ENCODE results near the gene PCNP. TPM values are rescaled to one million over a fixed set of nuclear protein-coding genes. Genes with fewer than 3 reads are reported as not detected.
"Not testable (repeated sequence)": the region's sequence is repeated elsewhere in the genome, so short reads cannot be mapped to it uniquely, and the experiment has no call there.

The PCNP gene
- total RNA-seq, 2 donors from 2014 or later = 117 to 122 TPM

GRCh38 chr3:101631098-101631796 is 57.3 kb downstream of the PCNP start:
- Histone ChIP-seq H3K27ac (no peak overlapping the region), H3K27me3 (no peaks in the 10 kb centered on the region), H3K9ac (ENCODE audit: low read depth in 2 of 2, low read length in 2 of 2) (no peak overlapping the region), H3K9me3 (no peaks in the 10 kb centered on the region), H3K4me3 (no peak overlapping the region), H3K4me1 (no peaks in the 10 kb centered on the region), H3K36me3 (no peaks in the 10 kb centered on the region)
- intact Hi-C loops (cut with DNase I) = no loop called here
- no peak for DNase-seq
- TF ChIP-seq CTCF (IDR thresholded peaks at IDR 0.05) = no peak

- H3K4me3 ChIP-seq; H3K27me3 ChIP-seq; intact Hi-C loops (cut with DNase I); H3K27ac ChIP-seq; DNase-seq; H3K4me1 ChIP-seq; H3K36me3 ChIP-seq; H3K9me3 ChIP-seq; H3K9ac ChIP-seq (ENCODE audit: low read depth in 2 of 2, low read length in 2 of 2): not testable (repeated sequence)
Observed at GRCh38 chr3:101631959-101632358, 58.0 kb downstream of the PCNP start.

- no peak overlapping the region for H3K9ac ChIP-seq (ENCODE audit: low read depth in 2 of 2, low read length in 2 of 2)
- H3K4me1 ChIP-seq = no peaks in the 10 kb centered on the region
- intact Hi-C loops (cut with DNase I) = no loop called here
- H3K4me3 ChIP-seq = no peak overlapping the region
- H3K27ac ChIP-seq = no peak overlapping the region
- H3K36me3 ChIP-seq = no peaks in the 10 kb centered on the region
- no peak for TF ChIP-seq CTCF (IDR thresholded peaks at IDR 0.05)
- no peaks in the 10 kb centered on the region for H3K9me3 ChIP-seq
- no peaks in the 10 kb centered on the region for H3K27me3 ChIP-seq
- no peak for DNase-seq
Observed at GRCh38 chr3:101632586-101632985, 58.6 kb downstream of the PCNP start.

GRCh38 chr3:101633186-101633585 is 59.2 kb downstream of the PCNP start:
- H3K9me3 ChIP-seq = no peaks in the 10 kb centered on the region
- TF ChIP-seq CTCF (IDR thresholded peaks at IDR 0.05) = no peak
- H3K9ac ChIP-seq (ENCODE audit: low read depth in 2 of 2, low read length in 2 of 2) = no peak overlapping the region
- no peaks in the 10 kb centered on the region for H3K4me1 ChIP-seq
- DNase-seq = no peak
- no peaks in the 10 kb centered on the region for H3K27me3 ChIP-seq
- H3K4me3 ChIP-seq = no peak overlapping the region
- H3K27ac ChIP-seq = no peak overlapping the region
- intact Hi-C loops (cut with DNase I) = no loop called here
- no peaks in the 10 kb centered on the region for H3K36me3 ChIP-seq

- no peak overlapping the region for H3K4me3 ChIP-seq
- no peaks in the 10 kb centered on the region for H3K9me3 ChIP-seq
- H3K9ac ChIP-seq (ENCODE audit: low read depth in 2 of 2, low read length in 2 of 2) = no peak overlapping the region
- no peaks in the 10 kb centered on the region for H3K4me1 ChIP-seq
- intact Hi-C loops (cut with DNase I) = no loop called here
- no peak for DNase-seq
- no peak overlapping the region for H3K27ac ChIP-seq
- no peaks in the 10 kb centered on the region for H3K27me3 ChIP-seq
- H3K36me3 ChIP-seq = no peaks in the 10 kb centered on the region
- TF ChIP-seq CTCF (IDR thresholded peaks at IDR 0.05) = no peak
Observed at GRCh38 chr3:101634591-101635196, 60.7 kb downstream of the PCNP start.

- no peak for TF ChIP-seq CTCF (IDR thresholded peaks at IDR 0.05)
- Histone ChIP-seq H3K4me1 (no peaks in the 10 kb centered on the region), H3K27ac (no peak overlapping the region), H3K9me3 (no peaks in the 10 kb centered on the region), H3K27me3 (no peaks in the 10 kb centered on the region), H3K36me3 (no peaks in the 10 kb centered on the region), H3K4me3 (no peak overlapping the region), H3K9ac (ENCODE audit: low read depth in 2 of 2, low read length in 2 of 2) (no peak overlapping the region)
- intact Hi-C loops (cut with DNase I) = no loop called here
- no peak for DNase-seq
Observed at GRCh38 chr3:101635345-101635744, 61.4 kb downstream of the PCNP start.

All from colonic mucosa (tissue), 4 donors.